Esophagus muscularis mucosa (tissue), 4 donors: ENCODE measurements around the gene ZNRF2. TPM values are rescaled to one million over a fixed set of nuclear protein-coding genes. Genes with fewer than 3 reads are reported as not detected.

Source experiments
- DNase-seq: peaks from one replicate; pipeline ENCODE4 v3.0.0-alpha.2; 2017; ENCODE audit errors: extremely low spot score
- H3K27ac ChIP-seq, 4 donors: fragments of 200-600 bp; sonication (generic); replicated peaks in 1 of 4; 1 replicate in 3 of 4; 2 replicates in 1 of 4; pipeline ENCODE4 v1.5.1; 2016 to 2019; ENCODE audit warnings: mild to moderate bottlenecking in 1 of 4
- H3K27me3 ChIP-seq, 4 donors: fragments of 200-600 bp; sonication (generic); one replicate each; pipeline versions ENCODE4 v1.5.1 to v1.6.0; 2016 to 2019
- H3K36me3 ChIP-seq, 4 donors: fragments of 200-600 bp; sonication (generic); one replicate each; pipeline ENCODE4 v1.5.1; 2016 to 2019
- H3K4me1 ChIP-seq, 4 donors: fragments of 200-600 bp; sonication (generic); one replicate each; pipeline ENCODE4 v1.5.1; 2016 to 2019
- H3K4me3 ChIP-seq, 4 donors: fragments of 200-600 bp; sonication (generic); 1 replicate in 2 of 4; 2 replicates in 2 of 4; pipeline ENCODE4 v1.5.1; 2016 to 2019; ENCODE audit warnings: mild to moderate bottlenecking in 4 of 4, moderate library complexity in 1 of 4
- H3K9me3 ChIP-seq, 4 donors: fragments of 200-600 bp; sonication (generic); 1 replicate in 3 of 4; 2 replicates in 1 of 4; pipeline ENCODE4 v1.5.1; 2016 to 2019
- EP300 ChIP-seq: sonication (generic); formaldehyde crosslinking; IDR thresholded peaks from one replicate; pipeline ENCODE4 v1.6.1; 2017; ENCODE audit warnings: antibody characterized with exemption
- POLR2A ChIP-seq: fragments of 450-650 bp; IDR thresholded peaks from one replicate; pipeline ENCODE4 v1.6.1; 2017; ENCODE audit warnings: antibody characterized with exemption, moderate library complexity, mild to moderate bottlenecking, low read depth
- POLR2AphosphoS5 ChIP-seq, 2 donors: sonication (generic); formaldehyde crosslinking; IDR thresholded peaks; one replicate each; pipeline ENCODE4 v1.6.1; 2017; ENCODE audit warnings: antibody characterized with exemption in 2 of 2
- WGBS: methylation state at CpG from one replicate; pipeline ENCODE4 v1.1.5; 2018; 5-methylcytosine and 5-hydroxymethylcytosine counted together
- intact Hi-C: fragments of 100-400 bp; cut with DNase I; formaldehyde crosslinking; loops from one replicate; pipeline ENCODE4 v1.15.1; 2023
- total RNA-seq, 4 donors: library from RNA; depleted of rRNA; stranded (reverse); fragments of >200 nt; gene quantifications; one replicate each; pipeline versions ENCODE4 v1.1.0 to v1.2.1, GENCODE V29; 2016
- TF ChIP-seq, protein P1 (sequence below), 3 experiments: fragments of 200-600 bp in 2 of 3; fragments of 450-650 bp in 1 of 3; sonication (generic) in 2 of 3; IDR thresholded peaks; one replicate each; pipeline ENCODE4 v1.5.1; 2017 to 2019; ENCODE audit warnings: antibody characterized with exemption in 3 of 3, mild to moderate bottlenecking in 2 of 3, moderate library complexity in 1 of 3

ZNRF2 gene
- total RNA-seq, 4 donors from 2014 or later, result 16.9 to 23.5 (median 20.2) TPM

DNA sequence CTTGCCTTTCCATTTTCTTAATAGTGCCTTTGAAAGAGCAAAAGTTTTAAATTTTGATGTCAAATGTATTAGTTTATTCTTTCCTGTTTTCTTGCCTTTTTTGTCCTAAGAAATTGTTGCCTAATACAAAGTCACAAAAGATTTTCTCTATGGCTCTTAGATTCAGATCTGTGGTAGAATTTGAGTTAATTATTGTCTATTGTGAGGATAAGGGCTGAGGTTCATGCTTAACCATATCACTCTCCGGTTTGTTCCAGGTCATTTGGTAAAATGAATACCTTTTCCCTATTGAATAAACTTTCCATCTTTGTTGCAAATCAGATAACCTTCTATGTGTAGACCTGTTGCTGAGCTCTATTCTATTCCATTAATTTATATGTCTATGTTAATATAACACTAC is 98.2 kb downstream of the ZNRF2 start:
- Histone ChIP-seq H3K27me3 (no peaks in the 10 kb centered on the region), H3K36me3 (no peaks in the 10 kb centered on the region), H3K4me1 (peaks cover 0 to 13% (median 6%) of the 10 kb centered on the region in 4 donors), H3K9me3 (peaks cover 0 to 6% (median 2%) of the 10 kb centered on the region in 4 donors), H3K27ac (no peak overlapping the region), H3K4me3 (no peak overlapping the region)
- no peak for TF ChIP-seq POLR2AphosphoS5 (IDR thresholded peaks at IDR 0.05)
- TF ChIP-seq, protein P1, sequence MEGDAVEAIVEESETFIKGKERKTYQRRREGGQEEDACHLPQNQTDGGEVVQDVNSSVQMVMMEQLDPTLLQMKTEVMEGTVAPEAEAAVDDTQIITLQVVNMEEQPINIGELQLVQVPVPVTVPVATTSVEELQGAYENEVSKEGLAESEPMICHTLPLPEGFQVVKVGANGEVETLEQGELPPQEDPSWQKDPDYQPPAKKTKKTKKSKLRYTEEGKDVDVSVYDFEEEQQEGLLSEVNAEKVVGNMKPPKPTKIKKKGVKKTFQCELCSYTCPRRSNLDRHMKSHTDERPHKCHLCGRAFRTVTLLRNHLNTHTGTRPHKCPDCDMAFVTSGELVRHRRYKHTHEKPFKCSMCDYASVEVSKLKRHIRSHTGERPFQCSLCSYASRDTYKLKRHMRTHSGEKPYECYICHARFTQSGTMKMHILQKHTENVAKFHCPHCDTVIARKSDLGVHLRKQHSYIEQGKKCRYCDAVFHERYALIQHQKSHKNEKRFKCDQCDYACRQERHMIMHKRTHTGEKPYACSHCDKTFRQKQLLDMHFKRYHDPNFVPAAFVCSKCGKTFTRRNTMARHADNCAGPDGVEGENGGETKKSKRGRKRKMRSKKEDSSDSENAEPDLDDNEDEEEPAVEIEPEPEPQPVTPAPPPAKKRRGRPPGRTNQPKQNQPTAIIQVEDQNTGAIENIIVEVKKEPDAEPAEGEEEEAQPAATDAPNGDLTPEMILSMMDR (IDR thresholded peaks at IDR 0.05), result no peak
- no peak for TF ChIP-seq EP300
- TF ChIP-seq POLR2A, result no peak
- intact Hi-C loops, result no loop called here
- DNase-seq, result no peak
- 96% methylated on average over 1 of the region's 1 CpG for WGBS

DNA sequence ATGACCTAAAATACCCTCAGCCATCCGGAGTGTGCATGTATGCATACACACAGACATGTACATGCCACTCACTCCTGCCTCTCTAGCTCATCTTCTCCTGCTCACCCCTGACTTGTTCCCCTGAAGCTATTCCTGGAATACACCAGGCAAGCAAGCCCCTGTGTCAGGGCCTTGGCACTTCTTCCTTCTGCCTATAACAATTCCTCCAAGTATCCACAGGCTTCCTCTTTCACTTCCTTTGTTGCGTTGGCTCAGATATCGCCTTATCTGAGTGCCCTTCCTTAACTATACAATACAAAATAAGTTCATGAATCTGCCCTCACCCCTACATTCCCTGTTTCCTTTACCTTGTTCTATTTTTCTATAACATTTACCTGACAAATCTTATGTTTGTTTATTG is 105.4 kb downstream of the ZNRF2 start:
- TF ChIP-seq POLR2A, result no peak
- no peak for TF ChIP-seq POLR2AphosphoS5 (IDR thresholded peaks at IDR 0.05)
- TF ChIP-seq EP300, result no peak
- TF ChIP-seq, protein P1 (IDR thresholded peaks at IDR 0.05), result no peak
- H3K9me3 ChIP-seq, result no peaks in the 10 kb centered on the region
- no peaks in the 10 kb centered on the region for H3K27me3 ChIP-seq
- 78% methylated on average over 3 of the region's 3 CpGs for WGBS
- peaks cover 0 to 6% (median 0%) of the 10 kb centered on the region in 4 donors for H3K36me3 ChIP-seq
- H3K4me1 ChIP-seq, result no peaks in the 10 kb centered on the region
- H3K4me3 ChIP-seq, result no peak overlapping the region
- DNase-seq, result no peak
- H3K27ac ChIP-seq, result no peak overlapping the region
- intact Hi-C loops, result no loop called here

DNA sequence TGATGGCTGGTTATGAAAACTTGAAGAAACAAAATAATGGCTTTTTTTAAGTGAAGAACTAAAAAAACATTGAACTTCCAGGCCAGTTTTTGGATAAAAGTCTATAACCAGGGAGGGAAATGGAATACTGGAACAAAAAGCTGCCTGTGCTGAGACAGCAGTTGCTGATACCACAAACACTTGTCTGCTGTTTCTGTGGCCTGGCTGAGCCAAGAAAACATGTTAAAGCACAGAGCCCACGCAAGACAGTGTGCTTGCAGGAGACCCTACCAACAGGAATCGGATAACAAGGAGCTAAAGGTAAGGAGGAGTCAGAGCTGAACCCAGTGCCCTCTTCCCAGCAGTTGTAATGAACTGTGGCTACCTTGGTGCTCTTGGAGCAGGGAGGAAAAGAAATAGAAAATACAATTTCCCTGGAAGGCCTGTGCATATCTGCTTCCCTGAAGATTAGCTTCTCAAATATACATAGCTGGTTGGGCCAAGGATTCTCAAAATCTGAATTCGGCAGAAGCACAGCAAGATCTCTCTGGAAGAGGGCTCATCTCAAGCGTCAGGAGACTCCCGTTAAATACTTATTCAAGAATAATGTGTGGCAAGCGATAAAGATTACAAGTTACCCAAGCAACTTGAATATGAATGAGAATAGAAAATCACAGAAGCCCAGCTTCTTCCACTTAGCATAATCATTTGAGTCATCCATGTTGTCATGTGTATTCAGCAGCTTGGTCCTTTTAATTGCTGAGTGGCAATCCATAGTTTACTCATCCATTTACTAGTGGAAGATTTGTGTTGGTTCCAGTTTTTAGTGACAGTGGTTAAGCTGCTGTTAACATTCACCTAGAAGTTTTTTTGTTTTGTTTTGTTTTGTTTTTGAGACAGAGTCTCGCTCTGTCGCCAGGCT is 106.6 kb downstream of the ZNRF2 start:
- Histone ChIP-seq H3K4me1 (no peaks in the 10 kb centered on the region), H3K9me3 (no peaks in the 10 kb centered on the region), H3K27ac (no peak overlapping the region), H3K36me3 (peaks cover 0 to 6% (median 0%) of the 10 kb centered on the region in 4 donors), H3K4me3 (no peak overlapping the region), H3K27me3 (no peaks in the 10 kb centered on the region)
- DNase-seq, result no peak
- TF ChIP-seq, protein P1 (IDR thresholded peaks at IDR 0.05), result no peak
- TF ChIP-seq POLR2AphosphoS5 (IDR thresholded peaks at IDR 0.05), result no peak
- TF ChIP-seq EP300, result no peak
- intact Hi-C loops, result no loop called here
- WGBS, result 89% methylated on average over 8 of the region's 8 CpGs

DNA sequence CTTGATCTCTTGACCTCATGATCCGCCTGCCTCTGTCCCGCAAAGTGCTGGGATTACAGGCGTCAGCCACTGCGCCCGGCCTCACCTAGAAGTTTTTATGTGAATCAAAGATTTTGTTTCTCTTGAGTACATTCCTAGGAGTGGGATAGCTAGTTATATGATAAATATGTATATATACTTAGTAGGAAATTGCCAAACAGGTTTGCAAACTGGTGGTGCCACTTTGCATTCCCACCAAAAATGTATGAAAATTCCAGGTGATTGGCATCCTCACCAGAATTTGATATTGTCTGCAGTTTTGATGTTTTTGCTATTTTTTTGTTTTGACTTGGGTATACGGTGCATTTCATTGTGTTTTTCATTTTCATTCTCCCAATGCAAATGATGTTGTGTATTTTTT is 107.4 kb downstream of the ZNRF2 start:
- H3K4me1 ChIP-seq, result no peaks in the 10 kb centered on the region
- WGBS, result 100% methylated on average over 6 of the region's 6 CpGs

More for the DNA sequence above, 107.4 kb downstream of the ZNRF2 start:
- no peak overlapping the region for H3K27ac ChIP-seq
- intact Hi-C loops, result no loop called here
- peaks cover 0 to 6% (median 0%) of the 10 kb centered on the region in 4 donors for H3K36me3 ChIP-seq
- H3K9me3 ChIP-seq, result no peaks in the 10 kb centered on the region
- TF ChIP-seq EP300 (no peak), POLR2A (no peak), POLR2AphosphoS5 (IDR thresholded peaks at IDR 0.05) (no peak)
- TF ChIP-seq, protein P1 (IDR thresholded peaks at IDR 0.05), result no peak
- DNase-seq, result no peak
- H3K4me3 ChIP-seq, result no peak overlapping the region
- H3K27me3 ChIP-seq, result no peaks in the 10 kb centered on the region
